HCT116 (cell line): ENCODE measurements around the gene STOML2.

Experiments
- CBX3 ChIP-seq: IDR thresholded peaks from 2 replicates; pipeline ENCODE4 v1.6.1; 2012; ENCODE audit warnings: low read depth
- CTCF ChIP-seq, 3 experiments: fragments of 200-600 bp in 1 of 3; sonication (generic) in 1 of 3; IDR thresholded peaks in 2 of 3; conservative IDR thresholded peaks in 1 of 3; 2 replicates each; pipeline ENCODE4 v1.5.1; 2012 to 2017; ENCODE audit warnings: low read depth in 2 of 3, low read length in 2 of 3, antibody characterized with exemption in 1 of 3, borderline replicate concordance in 1 of 3, control low read depth in 1 of 3, mild to moderate bottlenecking in 1 of 3, mixed read lengths in 1 of 3, mixed run types in 1 of 3, moderate library complexity in 1 of 3; ENCODE audit not compliant: insufficient read depth in 1 of 3
- ELF1 ChIP-seq: IDR thresholded peaks from 2 replicates; pipeline ENCODE4 v1.6.1; 2012; ENCODE audit warnings: low read depth, borderline replicate concordance
- EZH2 ChIP-seq: fragments of 200-600 bp; sonication (generic); IDR thresholded peaks from 2 replicates; pipeline ENCODE4 v1.6.1; 2017; ENCODE audit warnings: antibody characterized with exemption, mixed run types
- EZH2phosphoT487 ChIP-seq: fragments of 200-600 bp; IDR thresholded peaks from 2 replicates; pipeline ENCODE4 v1.6.1; 2018; ENCODE audit warnings: antibody characterized with exemption, borderline replicate concordance
- MAX ChIP-seq: IDR thresholded peaks from 2 replicates; pipeline ENCODE4 v1.6.1; 2012
- POLR2A ChIP-seq: IDR thresholded peaks from 2 replicates; pipeline ENCODE4 v1.7.0; 2011; ENCODE audit warnings: borderline replicate concordance; ENCODE audit not compliant: insufficient read depth, insufficient read length; ENCODE audit errors: extremely low read depth
- POLR2AphosphoS5 ChIP-seq: IDR thresholded peaks from 2 replicates; pipeline ENCODE4 v1.6.1; 2011; ENCODE audit warnings: mild to moderate bottlenecking, low read depth, low read length, moderate library complexity
- RAD21 ChIP-seq: IDR thresholded peaks from 2 replicates; pipeline ENCODE4 v1.6.1; 2012; ENCODE audit warnings: low read depth, mild to moderate bottlenecking
- SRF ChIP-seq: IDR thresholded peaks from 2 replicates; pipeline ENCODE4 v1.6.1; 2012; ENCODE audit warnings: low read depth
- YY1 ChIP-seq: IDR thresholded peaks from 2 replicates; pipeline ENCODE4 v1.6.1; 2011; ENCODE audit warnings: low read length, low read depth, moderate library complexity, mild to moderate bottlenecking; ENCODE audit not compliant: insufficient replicate concordance; ENCODE audit errors: extremely low read depth
- TF ChIP-seq, protein P1 (sequence below): IDR thresholded peaks from 2 replicates; pipeline ENCODE4 v1.6.1; 2012; ENCODE audit warnings: low read depth

GRCh38 chr9:35105126-35105525 lies 2.2 kb upstream of the STOML2 start:
- TF ChIP-seq CTCF (IDR thresholded peaks at IDR 0.05 in 2 of 3, conservative IDR thresholded peaks at IDR 0.05 in 1 of 3; ENCODE audit: borderline replicate concordance in 1 of 3, insufficient read depth in 1 of 3, low read depth in 2 of 3, low read length in 2 of 3) (no peak), RAD21 (no peak), POLR2AphosphoS5 (no peak), ELF1 (no peak), MAX (no peak), SRF (no peak), YY1 (no peak), POLR2A (no peak), EZH2phosphoT487 (no peak), CBX3 (no peak), EZH2 (no peak)
- TF ChIP-seq, protein P1, sequence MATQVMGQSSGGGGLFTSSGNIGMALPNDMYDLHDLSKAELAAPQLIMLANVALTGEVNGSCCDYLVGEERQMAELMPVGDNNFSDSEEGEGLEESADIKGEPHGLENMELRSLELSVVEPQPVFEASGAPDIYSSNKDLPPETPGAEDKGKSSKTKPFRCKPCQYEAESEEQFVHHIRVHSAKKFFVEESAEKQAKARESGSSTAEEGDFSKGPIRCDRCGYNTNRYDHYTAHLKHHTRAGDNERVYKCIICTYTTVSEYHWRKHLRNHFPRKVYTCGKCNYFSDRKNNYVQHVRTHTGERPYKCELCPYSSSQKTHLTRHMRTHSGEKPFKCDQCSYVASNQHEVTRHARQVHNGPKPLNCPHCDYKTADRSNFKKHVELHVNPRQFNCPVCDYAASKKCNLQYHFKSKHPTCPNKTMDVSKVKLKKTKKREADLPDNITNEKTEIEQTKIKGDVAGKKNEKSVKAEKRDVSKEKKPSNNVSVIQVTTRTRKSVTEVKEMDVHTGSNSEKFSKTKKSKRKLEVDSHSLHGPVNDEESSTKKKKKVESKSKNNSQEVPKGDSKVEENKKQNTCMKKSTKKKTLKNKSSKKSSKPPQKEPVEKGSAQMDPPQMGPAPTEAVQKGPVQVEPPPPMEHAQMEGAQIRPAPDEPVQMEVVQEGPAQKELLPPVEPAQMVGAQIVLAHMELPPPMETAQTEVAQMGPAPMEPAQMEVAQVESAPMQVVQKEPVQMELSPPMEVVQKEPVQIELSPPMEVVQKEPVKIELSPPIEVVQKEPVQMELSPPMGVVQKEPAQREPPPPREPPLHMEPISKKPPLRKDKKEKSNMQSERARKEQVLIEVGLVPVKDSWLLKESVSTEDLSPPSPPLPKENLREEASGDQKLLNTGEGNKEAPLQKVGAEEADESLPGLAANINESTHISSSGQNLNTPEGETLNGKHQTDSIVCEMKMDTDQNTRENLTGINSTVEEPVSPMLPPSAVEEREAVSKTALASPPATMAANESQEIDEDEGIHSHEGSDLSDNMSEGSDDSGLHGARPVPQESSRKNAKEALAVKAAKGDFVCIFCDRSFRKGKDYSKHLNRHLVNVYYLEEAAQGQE, result no peak
